T-helper 17 cell (primary cell): ENCODE data around the gene PMS2. TPM values are rescaled to one million over a fixed set of nuclear protein-coding genes. Genes with fewer than 3 reads are reported as not detected.
A peak's percentile ranks its signal among the peaks of the same experiment; 100 is the strongest.
"Not testable (repeated sequence)": the region's sequence is repeated elsewhere in the genome, so short reads cannot be mapped to it uniquely, and the experiment has no call there.

Experiments used
- ATAC-seq: fragments of 150-1000 bp; cut with Tn5 transposase; 2 replicates; pipeline ENCODE4 v1.10.0; 2021; ENCODE audit warnings: mild to moderate bottlenecking, moderate library complexity
- DNase-seq, 3 donors: peaks; one replicate each; pipeline versions ENCODE4 v3.0.0 to v3.0.0-alpha.2; 2020 to 2021
- H3K9me3 ChIP-seq: one replicate; pipeline ENCODE4 v1.7.0; 2013; ENCODE audit warnings: low read length, mild to moderate bottlenecking; ENCODE audit not compliant: control insufficient read depth, poor library complexity, severe bottlenecking
- H3K27ac Mint-ChIP-seq: one replicate; pipeline ENCODE4 v1.8.0; 2022; ENCODE audit warnings: mild to moderate bottlenecking, moderate library complexity, mixed read lengths
- H3K27me3 Mint-ChIP-seq: one replicate; pipeline ENCODE4 v1.8.0; 2022; ENCODE audit warnings: mixed read lengths
- H3K36me3 Mint-ChIP-seq: one replicate; pipeline ENCODE4 v1.8.0; 2022; ENCODE audit warnings: low read depth, mixed read lengths
- H3K4me1 Mint-ChIP-seq: one replicate; pipeline ENCODE4 v1.8.0; 2022; ENCODE audit warnings: mild to moderate bottlenecking, mixed read lengths
- H3K4me3 Mint-ChIP-seq: one replicate; pipeline ENCODE4 v1.8.0; 2022; ENCODE audit warnings: mild to moderate bottlenecking, moderate library complexity, mixed read lengths
- total RNA-seq, 4 donors: library from RNA in 2 of 4; stranded (reverse) in 2 of 4; gene quantifications; one replicate each; pipeline ENCODE4 v1.2.3 and lab custom pipeline; 2022 to 2026

Gene PMS2
- total RNA-seq, 2 donors from 2014 or later: 11.3 to 11.6 TPM

DNA sequence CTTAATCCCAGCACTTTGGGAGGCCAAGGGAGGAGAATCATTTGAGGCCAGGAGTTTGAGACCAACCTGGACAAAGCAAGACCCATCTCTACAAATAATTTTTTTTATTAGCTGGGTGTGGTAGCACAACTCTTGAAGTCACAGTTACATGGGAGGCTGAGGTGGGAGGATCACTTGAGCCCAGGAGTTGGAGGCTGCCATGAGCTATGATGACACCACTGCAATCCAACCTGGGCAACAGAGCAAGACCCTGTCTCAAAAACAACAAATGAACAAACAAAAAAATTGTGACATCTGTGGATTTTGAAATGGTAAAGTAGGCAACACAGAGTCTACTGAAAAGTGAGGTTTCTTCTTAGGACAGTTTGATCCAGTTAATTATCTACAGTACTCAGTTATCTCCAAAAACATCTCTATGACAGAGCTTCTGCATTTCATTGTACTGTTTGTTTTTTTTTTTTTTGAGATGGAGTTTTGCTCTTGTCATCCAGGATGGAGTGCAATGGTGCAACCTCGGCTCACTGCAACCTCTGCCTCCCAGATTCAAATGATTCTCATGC lies 19.0 kb upstream of the PMS2 start:
- Mint-ChIP-seq H3K27me3 (no peaks in the 10 kb centered on the region), H3K27ac (peak overlapping the region; percentile 94), H3K4me1 (peaks cover 20% of the 10 kb centered on the region), H3K4me3 (no peak overlapping the region), H3K36me3 (peaks cover 8% of the 10 kb centered on the region)
- no peaks in the 10 kb centered on the region for H3K9me3 ChIP-seq
- ATAC-seq (no peak), DNase-seq (no peak)

DNA sequence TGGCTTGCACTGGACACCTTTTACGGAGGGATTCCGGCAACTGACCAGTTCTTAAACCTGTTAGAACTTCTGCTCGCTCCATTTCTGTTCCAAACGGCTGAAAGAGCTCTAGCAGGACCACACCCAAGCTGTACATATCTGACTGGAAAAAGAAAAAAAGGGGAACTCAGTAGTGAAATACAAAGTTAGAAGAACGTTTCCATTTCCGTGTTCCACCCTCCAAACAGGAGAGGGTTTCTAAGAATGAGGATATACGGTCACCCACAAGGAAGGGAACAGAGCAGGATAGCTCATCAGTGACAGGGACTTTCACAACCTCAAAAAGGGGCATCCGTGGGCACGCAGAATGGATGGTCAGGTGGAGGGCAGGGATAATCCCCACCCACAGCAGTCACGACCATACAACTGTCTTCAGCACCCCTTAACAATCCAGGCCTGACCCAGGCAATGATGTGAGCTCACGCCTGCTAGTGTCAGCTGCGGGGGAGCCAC lies 18.0 kb upstream of the PMS2 start:
- no peaks in the 10 kb centered on the region for H3K9me3 ChIP-seq
- peaks cover 8% of the 10 kb centered on the region for H3K36me3 Mint-ChIP-seq
- peak overlapping the region; percentile 94 for H3K4me3 Mint-ChIP-seq
- ATAC-seq (no peak), DNase-seq (no peak)
- H3K27me3 Mint-ChIP-seq: no peaks in the 10 kb centered on the region
- H3K27ac Mint-ChIP-seq: peak overlapping the region; percentile 94
- H3K4me1 Mint-ChIP-seq: peaks cover 20% of the 10 kb centered on the region

DNA sequence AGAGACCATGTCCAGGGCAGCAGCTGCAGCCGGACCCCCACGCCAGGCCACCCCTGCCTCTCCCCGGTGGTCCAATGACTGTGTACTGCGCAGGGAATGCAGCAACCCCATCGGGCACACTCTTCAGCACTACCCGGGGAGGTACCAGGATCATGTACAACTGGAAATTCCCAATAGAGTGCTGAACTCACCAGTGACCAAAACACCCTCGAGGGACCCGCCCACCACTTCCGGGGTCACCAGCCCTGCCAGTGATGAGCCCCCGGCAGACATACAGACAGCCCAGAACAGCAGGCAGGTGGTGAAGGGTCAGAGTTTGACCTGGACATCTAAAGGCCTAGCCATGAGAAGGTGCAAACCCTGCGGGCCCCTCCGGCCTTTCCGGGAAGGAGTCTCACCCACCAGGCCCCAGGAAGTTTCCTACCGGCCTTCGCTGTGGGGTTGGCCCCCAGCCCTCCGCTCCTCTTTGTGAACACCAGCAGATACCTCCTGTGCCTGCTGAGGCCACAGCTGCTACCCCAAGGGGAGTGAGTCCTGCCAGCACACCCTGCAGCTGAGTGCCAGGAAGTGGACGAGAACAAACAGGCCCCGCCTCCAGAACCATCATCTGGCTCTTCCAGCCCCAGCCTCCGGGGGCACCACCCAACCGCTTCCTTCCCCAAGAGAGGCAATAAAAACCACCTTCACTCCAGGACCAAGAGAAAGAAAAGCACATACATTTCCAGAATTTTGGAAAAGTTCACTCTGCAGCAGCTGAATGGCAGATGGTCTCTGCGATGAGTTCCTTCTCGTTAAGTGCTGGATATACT lies 17.4 kb upstream of the PMS2 start:
- Mint-ChIP-seq H3K4me3 (peak overlapping the region; percentile 94), H3K27ac (peak overlapping the region; percentile 94), H3K27me3 (no peaks in the 10 kb centered on the region), H3K4me1 (peaks cover 17% of the 10 kb centered on the region), H3K36me3 (peaks cover 5% of the 10 kb centered on the region)
- no peaks in the 10 kb centered on the region for H3K9me3 ChIP-seq
- peak; percentile 43 to 54 (median 54) for DNase-seq
- ATAC-seq: peak; percentile 100

DNA sequence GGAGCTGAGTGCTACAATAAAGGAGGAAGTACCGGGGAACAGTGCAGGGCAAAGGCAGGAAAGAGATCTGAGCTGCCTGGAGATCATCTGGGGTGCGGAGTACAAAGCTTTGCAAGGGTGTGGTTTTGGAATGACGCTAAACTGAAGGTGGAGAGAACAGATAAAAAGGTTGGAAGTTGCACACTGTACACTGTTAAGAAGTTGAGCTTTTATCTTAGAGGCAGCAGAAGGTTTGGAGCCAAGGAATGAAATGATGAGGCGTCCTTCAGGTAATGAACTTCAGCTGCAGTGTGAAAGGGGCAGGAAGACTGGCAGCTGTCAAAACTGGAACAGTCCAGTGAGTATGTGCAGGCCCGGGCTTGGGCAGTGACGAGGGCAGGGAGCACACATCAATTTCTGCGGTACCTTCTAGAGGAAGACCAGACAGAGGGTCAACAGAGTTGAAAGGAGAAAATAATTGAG lies 15.2 kb upstream of the PMS2 start:
- Mint-ChIP-seq H3K27me3 (no peaks in the 10 kb centered on the region), H3K27ac (peak overlapping the region; percentile 94), H3K4me1 (peaks cover 20% of the 10 kb centered on the region), H3K36me3 (peaks cover 5% of the 10 kb centered on the region), H3K4me3 (peak overlapping the region; percentile 41)
- no peak for DNase-seq
- no peak for ATAC-seq
- H3K9me3 ChIP-seq: no peaks in the 10 kb centered on the region

DNA sequence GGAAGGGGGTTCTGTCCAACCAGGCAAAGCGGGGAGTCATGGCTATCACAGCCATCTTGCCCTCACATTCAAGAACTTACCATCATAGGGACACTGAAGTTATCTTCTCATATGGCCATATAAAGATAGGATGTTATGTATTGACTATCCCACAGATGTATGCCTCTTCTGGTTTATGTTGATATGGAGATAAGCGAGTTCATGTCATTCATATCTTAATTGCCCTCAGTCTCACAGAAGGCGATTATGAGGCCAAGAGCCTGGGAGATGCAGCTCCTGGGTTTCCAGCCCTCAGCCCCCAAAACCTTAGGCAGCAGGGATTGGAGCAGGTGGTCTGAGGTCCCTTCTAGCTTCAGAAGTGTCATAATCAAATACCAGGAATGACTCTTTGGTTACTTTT lies 13.9 kb upstream of the PMS2 start:
- Mint-ChIP-seq H3K27me3 (no peaks in the 10 kb centered on the region), H3K36me3 (peaks cover 5% of the 10 kb centered on the region), H3K4me3 (no peak overlapping the region), H3K27ac (no peak overlapping the region), H3K4me1 (peaks cover 18% of the 10 kb centered on the region)
- DNase-seq (no peak), ATAC-seq (no peak)
- no peaks in the 10 kb centered on the region for H3K9me3 ChIP-seq

DNA sequence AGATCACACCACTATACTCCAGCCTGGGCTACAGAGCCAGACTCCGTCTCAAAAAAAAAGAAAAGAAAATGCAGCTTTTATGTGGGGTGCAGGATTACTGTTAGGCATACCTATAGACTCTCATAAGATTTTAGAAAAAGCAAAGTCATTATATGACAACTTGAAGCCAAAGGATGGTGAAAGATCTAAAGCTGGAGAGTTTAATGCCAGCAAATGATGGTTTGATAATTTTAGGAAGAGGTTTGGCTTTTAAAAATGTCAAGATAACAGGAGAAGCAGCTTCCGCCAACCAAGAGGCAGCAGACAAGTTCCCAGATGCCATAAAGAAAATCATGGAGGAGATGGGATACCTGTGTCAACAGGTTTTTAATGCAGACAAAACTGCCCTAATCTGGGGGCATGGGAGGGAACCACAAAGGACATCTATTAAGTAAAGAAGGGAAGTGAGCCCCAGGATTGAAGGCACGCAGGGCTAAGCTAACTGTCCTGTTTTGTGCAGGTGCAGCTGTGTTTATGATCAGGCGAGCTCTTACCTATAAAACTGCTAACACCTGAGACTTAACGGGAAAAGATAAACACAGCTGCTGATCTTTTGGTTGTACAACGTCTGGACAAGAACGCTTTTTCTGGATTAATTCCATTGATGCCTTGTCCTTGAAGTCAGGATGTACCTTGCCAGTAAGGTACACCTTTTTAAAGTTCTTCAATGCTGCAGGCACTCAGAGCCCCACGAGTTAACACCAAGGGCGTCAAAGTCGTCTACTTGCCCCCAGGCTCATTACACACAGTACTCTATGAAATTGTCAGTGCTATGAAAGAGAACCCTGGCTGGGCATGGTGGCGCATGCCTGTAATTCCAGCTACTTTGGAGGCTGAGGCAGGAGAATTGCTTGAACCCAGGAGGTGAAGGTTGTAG lies 11.8 kb upstream of the PMS2 start:
- ATAC-seq: no peak
- no peak for DNase-seq
- H3K9me3 ChIP-seq: no peaks in the 10 kb centered on the region
- H3K27ac Mint-ChIP-seq: no peak overlapping the region
- no peaks in the 10 kb centered on the region for H3K27me3 Mint-ChIP-seq
- H3K4me1 Mint-ChIP-seq: peaks cover 4% of the 10 kb centered on the region
- H3K36me3 Mint-ChIP-seq: peaks cover 5% of the 10 kb centered on the region
- H3K4me3 Mint-ChIP-seq: no peak overlapping the region

DNA sequence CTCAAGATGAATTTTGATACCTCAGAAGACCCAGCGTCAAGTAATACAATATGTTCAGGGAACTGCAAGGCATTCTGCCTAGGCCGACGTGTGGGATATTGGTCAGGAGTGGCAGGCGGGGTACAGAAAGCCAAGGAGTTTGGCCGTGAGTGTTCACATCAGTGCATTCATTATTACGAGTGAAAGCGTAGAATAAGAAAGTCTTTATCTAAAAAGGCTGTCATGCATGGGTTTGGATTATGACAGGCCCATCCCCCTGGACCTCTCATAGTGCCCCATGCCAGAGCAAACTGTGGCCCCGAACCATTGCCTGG lies 7.8 kb upstream of the PMS2 start:
- H3K36me3 Mint-ChIP-seq: no peaks in the 10 kb centered on the region
- no peaks in the 10 kb centered on the region for H3K27me3 Mint-ChIP-seq
- H3K27ac Mint-ChIP-seq: peak overlapping the region; percentile 27
- H3K4me3 Mint-ChIP-seq: no peak overlapping the region
- ATAC-seq (no peak), DNase-seq (no peak)
- H3K9me3 ChIP-seq: no peaks in the 10 kb centered on the region
- peaks cover 12% of the 10 kb centered on the region for H3K4me1 Mint-ChIP-seq

DNA sequence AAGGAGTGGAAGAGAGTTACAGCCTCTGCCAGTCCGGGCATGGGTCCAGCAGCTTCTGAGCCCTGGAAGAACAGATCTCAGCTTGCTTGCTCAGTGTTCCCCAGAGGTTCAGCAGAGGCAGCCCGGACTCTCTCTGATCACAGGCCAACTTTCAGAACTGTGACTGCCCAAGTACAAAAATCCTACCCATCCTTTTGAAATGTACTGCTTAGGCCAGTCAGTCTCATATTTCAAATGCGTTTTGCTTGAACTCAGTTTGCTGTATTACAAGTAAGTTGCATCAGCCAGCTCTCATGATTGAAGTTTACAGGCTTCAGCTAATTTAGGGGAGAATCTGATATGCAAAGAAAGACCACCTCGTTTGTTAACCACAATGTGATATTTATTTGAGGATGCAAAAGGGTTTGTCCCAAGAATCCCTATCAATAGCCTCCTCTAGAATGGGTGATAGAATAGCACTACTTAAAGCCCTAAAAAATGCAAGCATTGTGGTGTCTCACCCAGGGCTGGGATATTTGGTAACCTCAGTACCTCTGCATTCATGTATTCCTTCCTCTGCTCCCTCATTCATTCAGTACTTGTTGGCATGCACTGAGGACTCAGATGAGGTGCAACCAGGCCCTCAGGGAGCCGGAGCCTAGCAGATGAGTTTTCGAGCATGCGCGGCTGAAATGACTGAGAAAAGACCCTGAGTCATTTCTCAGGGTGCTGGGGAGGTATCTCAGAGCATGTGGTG lies 7.2 kb upstream of the PMS2 start:
- H3K4me3 Mint-ChIP-seq: no peak overlapping the region
- DNase-seq (no peak), ATAC-seq (no peak)
- H3K27me3 Mint-ChIP-seq: no peaks in the 10 kb centered on the region
- peak overlapping the region; percentile 27 for H3K27ac Mint-ChIP-seq
- H3K4me1 Mint-ChIP-seq: peaks cover 13% of the 10 kb centered on the region
- no peaks in the 10 kb centered on the region for H3K36me3 Mint-ChIP-seq
- no peaks in the 10 kb centered on the region for H3K9me3 ChIP-seq

DNA sequence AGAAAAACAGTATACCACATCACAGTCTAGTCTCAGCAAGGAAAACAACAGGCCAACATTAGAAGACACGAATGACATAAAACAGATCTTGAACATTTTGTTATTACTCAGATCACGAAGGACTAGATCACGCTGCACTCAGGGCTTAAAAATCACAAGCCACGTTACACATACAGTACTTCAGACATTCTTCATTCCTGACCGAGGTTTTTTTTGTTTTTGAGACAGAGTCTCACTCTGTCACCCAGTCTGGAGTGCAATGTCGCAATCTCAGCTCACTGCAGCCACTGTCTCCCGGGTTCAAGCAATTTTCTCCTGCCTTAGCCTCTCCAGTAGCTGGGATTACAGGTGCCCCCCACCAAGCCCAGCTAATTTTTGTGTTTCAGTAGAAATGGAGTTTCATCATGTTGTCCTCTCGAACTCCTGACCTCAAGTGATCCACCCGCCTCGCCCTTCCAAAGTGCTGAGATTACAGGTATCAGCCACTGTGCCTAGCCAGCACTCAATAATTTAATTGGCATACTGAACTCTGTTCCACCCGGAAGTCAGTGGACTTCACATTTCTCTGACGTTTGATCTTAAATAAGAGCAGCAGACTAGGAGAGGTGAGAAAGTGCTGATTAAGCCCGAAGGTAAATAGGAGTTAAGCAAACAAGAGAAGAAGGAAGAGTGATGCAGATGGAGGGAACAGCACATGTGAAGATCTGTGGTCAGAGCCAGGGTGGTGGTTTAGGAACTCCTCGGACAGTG lies 3.7 kb upstream of the PMS2 start:
- H3K27me3 Mint-ChIP-seq: no peaks in the 10 kb centered on the region
- H3K4me3 Mint-ChIP-seq: no peak overlapping the region
- H3K36me3 Mint-ChIP-seq: no peaks in the 10 kb centered on the region
- H3K27ac Mint-ChIP-seq: peak overlapping the region; percentile 39
- ATAC-seq (no peak), DNase-seq (no peak)
- H3K9me3 ChIP-seq: no peaks in the 10 kb centered on the region
- peaks cover 22% of the 10 kb centered on the region for H3K4me1 Mint-ChIP-seq

DNA sequence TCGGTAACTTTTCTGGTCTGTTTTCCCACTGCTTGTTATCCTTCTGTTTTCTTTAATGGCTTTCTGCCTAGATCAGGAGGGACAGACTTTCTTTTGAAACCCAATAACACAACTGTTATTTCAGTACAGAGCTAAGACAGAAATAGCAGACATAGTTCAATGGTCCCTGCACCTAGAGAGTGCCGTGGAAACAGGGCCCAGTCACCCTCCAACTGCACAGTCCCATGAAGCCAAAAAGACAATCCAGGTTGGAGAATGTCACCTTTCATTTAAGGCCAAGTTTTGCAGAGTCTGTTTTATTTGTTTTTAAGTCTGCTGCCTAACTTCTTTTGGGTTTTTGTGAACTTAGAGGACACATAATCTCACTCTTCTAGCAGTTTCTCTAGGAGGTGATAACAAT lies 2.7 kb upstream of the PMS2 start:
- Mint-ChIP-seq H3K4me1 (peaks cover 27% of the 10 kb centered on the region), H3K27ac (peak overlapping the region; percentile 39), H3K27me3 (no peaks in the 10 kb centered on the region), H3K36me3 (no peaks in the 10 kb centered on the region), H3K4me3 (peak overlapping the region; percentile 63)
- no peak for DNase-seq
- no peak for ATAC-seq
- no peaks in the 10 kb centered on the region for H3K9me3 ChIP-seq

DNA sequence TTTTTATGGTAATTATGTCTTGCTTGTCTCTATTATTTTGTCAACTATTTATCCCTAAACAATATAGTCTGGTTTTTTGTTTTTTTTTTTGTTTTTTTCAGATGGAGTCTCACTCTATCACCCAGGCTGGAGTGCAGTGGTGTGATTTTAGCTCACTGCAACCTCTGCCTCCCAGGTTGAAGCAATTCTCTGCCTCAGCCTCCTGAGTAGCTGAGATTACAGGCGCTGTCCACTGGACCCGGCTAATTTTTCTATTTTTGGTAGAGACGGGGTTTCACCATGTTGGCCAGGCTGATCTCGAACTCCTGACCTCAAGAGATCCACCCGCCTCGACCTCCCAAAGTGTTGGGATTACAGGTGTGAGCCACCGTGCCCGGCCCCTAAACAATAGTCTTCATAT lies 1.5 kb upstream of the PMS2 start:
- peak overlapping the region; percentile 90 for H3K27ac Mint-ChIP-seq
- peaks cover 27% of the 10 kb centered on the region for H3K4me1 Mint-ChIP-seq
- peak overlapping the region; percentile 49 for H3K4me3 Mint-ChIP-seq
- H3K27me3 Mint-ChIP-seq, ATAC-seq, H3K36me3 Mint-ChIP-seq, DNase-seq, H3K9me3 ChIP-seq: not testable (repeated sequence)

DNA sequence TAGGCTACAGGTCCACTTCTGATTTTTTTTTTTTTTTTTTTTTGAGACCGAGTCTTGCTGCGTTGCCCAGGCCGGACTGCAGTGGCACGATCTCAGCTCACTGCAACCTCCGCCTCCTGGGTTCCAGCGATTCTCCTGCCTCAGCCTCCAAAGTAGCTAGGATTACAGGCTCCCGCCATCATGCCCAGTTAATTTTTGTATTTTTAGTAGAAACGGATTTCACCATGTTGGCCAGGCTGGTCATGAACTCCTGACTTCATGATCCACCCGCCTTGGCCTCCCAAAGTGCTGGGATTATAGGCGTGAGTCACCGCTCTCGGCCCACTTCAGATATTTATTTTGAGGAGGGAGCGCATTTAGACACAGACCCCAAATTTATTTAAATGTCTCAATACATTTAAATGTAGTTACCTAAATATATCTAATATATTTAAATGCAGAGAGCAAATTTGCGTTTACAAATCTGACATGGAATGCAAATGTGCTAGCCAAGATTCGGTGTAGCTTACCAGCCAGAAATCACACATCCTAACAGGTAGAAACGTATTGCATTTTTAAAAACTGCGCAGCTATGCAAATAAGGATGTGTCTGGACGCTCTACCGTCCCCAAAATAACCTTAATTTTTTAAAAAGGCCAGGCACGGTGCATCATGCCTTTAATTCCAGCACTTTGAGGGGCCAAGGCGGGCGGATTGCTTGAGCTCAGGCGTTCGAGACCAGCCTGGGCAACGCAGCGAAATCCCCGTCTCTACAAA lies 836 bp downstream of the PMS2 start:
- peak overlapping the region; percentile 60 for H3K27ac Mint-ChIP-seq
- H3K36me3 Mint-ChIP-seq: not testable (repeated sequence)

More for the DNA sequence above, 836 bp downstream of the PMS2 start:
- not testable (repeated sequence) for ATAC-seq, H3K9me3 ChIP-seq, H3K27me3 Mint-ChIP-seq, DNase-seq
- Mint-ChIP-seq H3K4me3 (peak overlapping the region; percentile 95), H3K4me1 (peaks cover 25% of the 10 kb centered on the region)
